Keratinocyte (primary cell): ENCODE results near the gene TNNT2.

Experiments
- EZH2 ChIP-seq: IDR thresholded peaks from one replicate; pipeline ENCODE4 v1.6.1; 2012; ENCODE audit warnings: inconsistent platforms, mild to moderate bottlenecking, low read length, moderate library complexity
- TF ChIP-seq, protein P1 (sequence below), 3 experiments: IDR thresholded peaks in 1 of 3; conservative IDR thresholded peaks in 1 of 3; optimal IDR thresholded peaks in 1 of 3; 2 replicates in 2 of 3; 3 replicates in 1 of 3; pipeline versions ENCODE3 to v1.5.1; 2011; ENCODE audit warnings: low read length in 3 of 3, mild to moderate bottlenecking in 3 of 3, moderate library complexity in 2 of 3, control low read depth in 1 of 3, inconsistent platforms in 1 of 3; ENCODE audit not compliant: insufficient read depth in 2 of 3; ENCODE audit errors: extremely low read depth in 1 of 3

DNA sequence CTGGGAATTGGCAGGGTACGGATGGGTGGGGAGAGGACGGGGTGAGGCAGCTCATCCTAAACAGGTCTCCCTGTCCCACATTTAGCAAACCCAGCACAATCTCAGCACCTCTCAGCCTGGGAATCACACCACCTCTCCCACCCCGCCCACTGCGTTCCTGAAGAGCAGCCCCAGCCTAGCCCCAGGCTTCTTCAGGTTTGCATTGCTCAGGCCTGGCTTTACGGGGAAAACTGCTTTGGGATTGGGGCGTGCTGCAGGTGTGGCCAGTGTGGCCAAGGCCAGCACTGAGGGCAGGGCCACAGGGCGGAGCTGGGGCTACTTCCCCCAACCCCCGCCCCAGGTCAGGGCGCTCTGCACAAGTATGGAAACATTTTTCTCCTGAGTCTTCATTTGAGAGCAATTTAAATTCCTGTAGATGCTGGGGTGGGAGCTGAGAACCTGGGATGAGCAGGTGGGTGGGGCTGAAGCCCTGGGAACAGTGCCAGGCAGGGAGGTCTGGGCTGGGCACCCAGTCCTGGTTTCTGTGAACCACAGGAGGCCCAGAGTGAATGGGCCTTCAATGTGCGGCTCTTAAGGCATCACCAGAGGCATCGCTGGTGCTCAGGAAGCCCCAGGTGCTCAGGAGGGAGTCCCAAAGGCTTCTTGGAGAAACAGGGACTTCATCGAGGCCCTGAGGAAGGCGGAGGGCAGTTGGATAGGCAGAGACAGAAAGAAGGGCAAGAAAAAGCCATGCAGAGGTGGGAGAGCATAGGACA lies 24.1 kb downstream of the TNNT2 start:
- TF ChIP-seq, protein P1, sequence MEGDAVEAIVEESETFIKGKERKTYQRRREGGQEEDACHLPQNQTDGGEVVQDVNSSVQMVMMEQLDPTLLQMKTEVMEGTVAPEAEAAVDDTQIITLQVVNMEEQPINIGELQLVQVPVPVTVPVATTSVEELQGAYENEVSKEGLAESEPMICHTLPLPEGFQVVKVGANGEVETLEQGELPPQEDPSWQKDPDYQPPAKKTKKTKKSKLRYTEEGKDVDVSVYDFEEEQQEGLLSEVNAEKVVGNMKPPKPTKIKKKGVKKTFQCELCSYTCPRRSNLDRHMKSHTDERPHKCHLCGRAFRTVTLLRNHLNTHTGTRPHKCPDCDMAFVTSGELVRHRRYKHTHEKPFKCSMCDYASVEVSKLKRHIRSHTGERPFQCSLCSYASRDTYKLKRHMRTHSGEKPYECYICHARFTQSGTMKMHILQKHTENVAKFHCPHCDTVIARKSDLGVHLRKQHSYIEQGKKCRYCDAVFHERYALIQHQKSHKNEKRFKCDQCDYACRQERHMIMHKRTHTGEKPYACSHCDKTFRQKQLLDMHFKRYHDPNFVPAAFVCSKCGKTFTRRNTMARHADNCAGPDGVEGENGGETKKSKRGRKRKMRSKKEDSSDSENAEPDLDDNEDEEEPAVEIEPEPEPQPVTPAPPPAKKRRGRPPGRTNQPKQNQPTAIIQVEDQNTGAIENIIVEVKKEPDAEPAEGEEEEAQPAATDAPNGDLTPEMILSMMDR (optimal IDR thresholded peaks at IDR 0.05 in 1 of 3, IDR thresholded peaks at IDR 0.05 in 1 of 3, conservative IDR thresholded peaks at IDR 0.05 in 1 of 3; ENCODE audit: extremely low read depth in 1 of 3, insufficient read depth in 2 of 3, low read length in 3 of 3) = no peak
- TF ChIP-seq EZH2 = no peak
